ENCODE data around the gene EHBP1.

DNA sequence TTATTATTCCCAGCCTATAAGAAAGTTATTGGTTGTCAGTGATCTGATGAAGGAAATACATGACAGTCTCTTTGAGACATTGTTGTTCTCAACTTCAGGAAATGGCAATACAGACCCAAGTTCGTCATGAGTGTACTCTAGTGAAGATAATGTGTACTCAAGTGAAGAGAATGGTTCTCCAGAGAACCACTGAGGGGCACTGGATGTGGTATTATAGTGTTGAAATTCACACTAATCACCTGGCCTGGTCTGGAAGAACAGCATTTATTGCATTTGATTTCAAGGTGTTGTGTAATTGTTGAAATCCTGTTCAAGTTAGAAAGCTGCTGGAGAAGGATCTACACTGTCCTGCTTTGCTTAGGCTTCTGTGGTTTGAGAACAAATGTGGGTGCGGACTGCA is 321.7 kb downstream of the EHBP1 start:
- TF ChIP-seq POLR2AphosphoS5 (IDR thresholded peaks at IDR 0.05; ENCODE audit: low read depth) (no peak), CTCF (conservative IDR thresholded peaks at IDR 0.05; ENCODE audit: low read depth in 2 of 2) (no peak), EZH2 (IDR thresholded peaks at IDR 0.05; ENCODE audit: low read depth, unreplicated experiment) (no peak), REST (IDR thresholded peaks at IDR 0.05; ENCODE audit: unreplicated experiment) (no peak), EZH2phosphoT487 (IDR thresholded peaks at IDR 0.05; ENCODE audit: unreplicated experiment) (no peak)

Data from GM23338 (cell line).